DLD1 (cell line): ENCODE results near the gene SORCS3.

Experiments used
- in situ Hi-C: cut with HindIII; loops from 2 replicates; pipeline ENCODE4 v1.10.0; 2017; ENCODE audit warnings: low sequenced_read_pairs

The SORCS3 gene

DNA sequence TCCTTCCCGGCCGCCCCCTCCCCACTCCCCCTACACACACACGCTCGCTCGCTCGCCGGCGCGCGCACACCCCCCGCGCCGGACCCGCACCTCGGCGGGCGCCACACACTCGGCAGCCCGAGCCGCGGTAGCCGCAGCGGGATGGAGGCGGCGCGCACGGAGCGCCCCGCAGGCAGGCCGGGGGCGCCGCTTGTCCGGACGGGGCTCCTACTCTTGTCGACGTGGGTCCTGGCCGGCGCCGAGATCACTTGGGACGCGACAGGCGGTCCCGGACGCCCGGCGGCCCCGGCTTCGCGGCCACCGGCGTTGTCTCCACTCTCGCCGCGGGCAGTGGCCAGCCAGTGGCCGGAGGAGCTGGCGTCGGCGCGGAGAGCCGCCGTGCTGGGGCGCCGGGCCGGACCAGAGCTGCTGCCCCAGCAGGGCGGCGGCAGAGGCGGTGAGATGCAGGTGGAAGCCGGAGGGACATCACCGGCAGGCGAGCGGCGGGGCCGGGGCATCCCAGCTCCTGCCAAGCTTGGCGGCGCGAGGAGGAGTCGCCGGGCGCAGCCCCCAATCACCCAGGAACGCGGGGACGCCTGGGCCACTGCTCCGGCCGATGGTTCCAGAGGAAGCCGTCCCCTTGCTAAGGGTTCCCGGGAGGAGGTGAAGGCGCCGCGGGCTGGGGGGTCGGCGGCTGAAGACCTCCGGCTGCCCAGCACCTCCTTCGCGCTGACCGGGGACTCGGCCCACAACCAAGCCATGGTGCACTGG lies at the start of gene SORCS3:
Gene SORCS3 (plus strand): TSS at position 104 of the 750 bp plus-strand sequence.
- in situ Hi-C loops, result no loop called here

DNA sequence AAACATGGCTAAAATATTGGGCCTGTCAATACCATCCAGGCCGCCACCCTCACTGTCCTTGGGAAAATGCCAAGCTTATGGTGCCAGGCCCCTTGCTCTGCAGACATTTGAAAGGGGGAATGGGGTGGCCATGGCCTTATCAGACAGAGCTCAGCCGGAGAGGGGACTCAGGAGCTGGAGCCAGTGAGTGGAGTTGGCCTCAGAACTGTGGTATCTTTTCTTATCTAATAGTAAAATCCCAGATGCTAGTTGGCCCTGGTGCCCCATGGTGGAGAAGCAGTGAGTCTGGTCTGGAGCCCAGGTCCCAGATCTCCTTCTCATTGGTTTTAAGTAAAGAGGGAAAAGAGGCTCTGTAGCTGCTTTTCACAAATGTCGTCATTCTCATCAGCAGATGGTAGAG lies 49.6 kb upstream of the SORCS3 start:
- in situ Hi-C loops, result no loop called here

DNA sequence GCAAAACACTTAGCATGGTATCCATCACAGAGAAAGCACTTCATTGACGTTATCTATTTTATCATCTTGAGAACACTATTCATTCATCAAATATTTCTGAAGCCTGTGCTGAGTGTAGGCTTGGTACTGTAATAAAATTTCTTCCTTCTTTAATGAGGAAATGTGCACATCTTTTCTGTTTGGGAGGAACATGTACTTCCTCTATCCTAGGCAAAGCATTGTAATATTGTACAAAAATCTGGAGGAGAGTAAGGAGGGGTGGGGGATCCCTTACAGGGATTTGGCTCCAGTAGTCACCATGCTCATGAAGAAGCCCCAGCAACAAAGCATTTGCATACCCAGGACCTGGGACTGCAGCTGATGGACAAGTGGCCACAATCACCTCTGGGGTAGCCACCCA lies 39.9 kb upstream of the SORCS3 start:
- in situ Hi-C loops, result no loop called here

DNA sequence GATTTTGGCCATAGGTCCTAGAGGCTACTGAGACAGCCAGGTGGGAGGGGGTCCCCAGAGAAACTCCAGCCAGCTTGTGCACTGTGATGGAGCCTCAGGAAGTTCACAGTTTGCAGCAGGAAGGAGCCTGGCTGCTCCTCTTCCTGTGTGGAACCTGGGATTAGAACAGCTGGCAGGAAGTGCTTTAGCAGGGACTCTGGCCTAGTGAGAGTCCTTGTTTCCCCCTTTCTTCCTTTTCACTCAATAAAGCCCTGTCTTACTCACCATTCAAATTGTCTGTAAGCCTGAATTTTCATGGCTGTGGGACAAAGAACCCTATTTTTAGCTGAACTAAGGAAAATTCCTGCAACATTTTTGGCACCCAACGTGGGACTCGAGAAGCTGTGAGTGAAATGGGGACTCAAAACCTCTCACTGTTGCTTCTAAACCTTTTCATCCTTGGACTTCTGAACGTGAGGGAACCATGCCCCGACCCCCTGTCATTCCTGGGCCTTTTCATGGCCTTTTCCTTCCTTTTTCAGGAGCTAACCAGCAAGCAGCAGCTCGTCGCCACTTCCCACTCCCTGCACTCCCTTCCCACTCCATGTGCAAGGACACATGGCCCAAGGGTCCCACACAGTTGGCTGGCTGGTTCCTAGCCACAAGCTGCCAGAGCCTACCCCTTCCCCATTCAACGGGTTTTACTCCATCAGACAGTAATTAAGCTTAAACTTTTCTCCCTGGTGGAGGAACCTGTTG lies 32.8 kb upstream of the SORCS3 start:
- in situ Hi-C loops, result no loop called here

DNA sequence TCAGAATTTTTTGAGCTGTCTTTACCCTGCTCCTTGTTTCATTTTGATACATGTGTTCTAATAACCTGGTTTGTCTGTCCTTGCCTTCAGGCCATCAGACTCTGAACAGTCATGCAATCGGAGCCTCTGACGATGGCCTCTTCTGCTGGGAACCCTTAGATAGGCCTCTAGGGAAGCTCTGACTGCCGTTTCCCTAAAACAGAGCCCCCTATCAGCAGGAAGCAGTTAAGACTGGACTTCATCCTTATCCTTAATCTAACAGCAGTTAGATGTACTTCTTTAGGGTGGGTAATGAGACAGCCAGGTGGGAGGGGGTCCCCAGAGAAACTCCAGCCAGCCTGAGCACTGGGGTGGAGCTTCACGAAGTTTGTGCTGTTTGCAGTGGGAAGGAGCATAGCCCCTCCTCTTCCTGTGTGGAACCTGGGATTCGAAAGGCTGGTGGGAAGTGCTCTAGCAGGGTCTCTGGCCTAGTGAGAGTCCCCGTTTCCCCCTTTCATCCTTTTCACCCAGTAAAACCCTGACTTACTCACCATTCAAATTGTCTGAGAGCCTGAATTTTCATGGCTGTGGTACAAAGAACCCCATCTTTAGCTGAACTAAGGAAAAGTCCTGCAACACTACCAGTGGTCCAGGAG lies 28.4 kb upstream of the SORCS3 start:
- in situ Hi-C loops, result no loop called here

DNA sequence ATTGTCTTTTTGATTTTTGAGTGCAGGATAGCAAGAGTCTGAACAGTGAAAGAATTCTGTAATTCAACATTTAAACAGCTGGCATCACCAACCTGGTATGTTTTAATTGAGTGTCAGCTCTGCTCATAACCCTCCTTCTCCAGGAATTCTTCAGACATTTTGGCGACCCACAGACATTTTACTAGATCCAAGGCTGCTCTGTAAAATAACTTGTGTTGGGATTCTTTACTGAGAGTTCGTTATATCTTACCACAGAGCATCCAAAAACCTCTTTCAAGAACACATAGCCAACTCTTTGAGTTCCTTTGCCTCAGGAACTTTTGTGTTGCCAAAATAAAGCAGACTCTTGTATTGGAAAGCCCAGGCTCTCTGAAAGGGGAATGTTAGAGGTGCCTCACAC lies 27.7 kb upstream of the SORCS3 start:
- in situ Hi-C loops, result no loop called here

DNA sequence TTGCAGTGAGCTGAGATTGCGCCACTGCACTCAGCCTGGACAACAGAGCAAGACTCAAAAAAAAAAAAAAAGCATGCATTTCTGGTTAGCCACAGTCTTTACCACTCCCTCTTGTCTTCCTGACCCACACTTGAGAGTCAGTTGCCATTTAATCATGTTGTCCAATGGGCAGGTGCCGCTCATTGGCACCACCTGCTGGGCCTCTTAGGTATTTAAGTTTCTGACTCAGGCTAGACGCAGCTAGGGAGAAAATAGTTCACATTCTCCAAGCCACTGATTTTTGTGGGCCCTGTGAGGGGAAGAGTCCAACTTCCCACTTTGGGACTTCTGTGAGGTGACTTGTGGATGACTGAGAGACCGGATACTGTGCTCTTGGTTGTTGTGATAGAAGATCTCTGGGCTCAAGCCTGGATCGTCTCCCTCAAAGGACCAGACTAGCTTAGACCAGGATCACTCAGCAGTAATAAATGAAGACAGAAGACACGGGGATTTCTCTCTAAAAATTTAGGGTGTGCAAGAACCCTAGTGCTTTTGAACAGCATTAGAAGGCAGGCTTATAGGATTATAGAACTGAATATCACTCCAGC lies 26.8 kb upstream of the SORCS3 start:
- in situ Hi-C loops, result no loop called here

DNA sequence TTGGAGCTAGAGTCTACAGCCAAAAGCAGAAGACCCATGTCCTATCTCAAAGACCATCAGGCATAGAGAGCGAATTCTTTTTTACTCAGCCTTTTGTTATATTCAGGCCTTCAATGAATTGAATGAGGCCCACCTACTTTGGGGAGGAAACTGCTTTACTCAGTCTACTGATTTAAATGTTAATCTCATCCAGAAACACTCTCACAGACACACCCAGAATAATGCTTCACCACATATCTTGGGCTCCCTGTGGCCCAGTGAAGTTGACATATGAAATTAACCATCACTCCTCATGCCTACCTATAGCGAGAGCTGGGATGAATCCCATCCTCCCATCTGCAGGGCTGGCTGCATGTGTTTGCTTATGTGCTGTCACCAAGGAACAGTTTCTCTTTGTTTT lies 26.0 kb upstream of the SORCS3 start:
- in situ Hi-C loops, result no loop called here

DNA sequence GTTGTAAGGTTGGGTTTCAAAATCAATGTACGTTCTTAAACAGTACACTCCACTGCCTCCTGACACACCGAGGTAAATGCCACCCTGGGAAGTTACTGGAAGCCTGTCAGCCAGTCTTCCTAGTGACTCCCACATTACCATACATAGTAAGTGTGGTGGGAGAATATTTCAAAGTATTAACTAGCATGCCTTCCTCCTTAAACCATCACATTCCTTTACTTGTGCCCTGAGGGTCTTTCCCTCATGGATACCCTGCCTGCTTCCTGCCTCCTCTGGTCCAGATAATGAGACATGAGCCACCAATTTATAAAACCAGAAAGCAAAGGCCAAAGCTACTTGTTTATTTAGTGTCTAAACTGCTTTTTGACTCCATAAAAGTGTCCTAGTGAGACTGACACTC lies 23.3 kb upstream of the SORCS3 start:
- in situ Hi-C loops, result no loop called here

DNA sequence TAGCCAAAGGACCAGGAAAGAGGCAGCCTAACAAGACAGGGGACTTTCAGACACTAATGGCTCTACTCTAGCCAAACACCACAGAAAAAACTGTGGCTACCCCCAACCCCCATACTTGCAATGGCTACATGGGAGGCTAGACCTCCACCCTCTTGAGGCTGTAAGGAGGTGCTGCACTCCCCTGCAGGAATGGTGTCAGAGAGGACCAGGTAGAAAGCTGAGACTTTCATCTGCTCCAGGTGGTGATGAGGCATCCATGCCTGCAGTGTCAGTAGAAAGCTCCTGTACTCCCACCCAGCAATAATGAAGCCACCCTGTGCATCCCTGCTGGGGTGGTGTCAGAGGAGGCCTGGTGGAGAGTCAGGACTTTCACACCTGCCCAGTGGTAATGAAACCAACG lies 18.9 kb upstream of the SORCS3 start:
- in situ Hi-C loops, result no loop called here

DNA sequence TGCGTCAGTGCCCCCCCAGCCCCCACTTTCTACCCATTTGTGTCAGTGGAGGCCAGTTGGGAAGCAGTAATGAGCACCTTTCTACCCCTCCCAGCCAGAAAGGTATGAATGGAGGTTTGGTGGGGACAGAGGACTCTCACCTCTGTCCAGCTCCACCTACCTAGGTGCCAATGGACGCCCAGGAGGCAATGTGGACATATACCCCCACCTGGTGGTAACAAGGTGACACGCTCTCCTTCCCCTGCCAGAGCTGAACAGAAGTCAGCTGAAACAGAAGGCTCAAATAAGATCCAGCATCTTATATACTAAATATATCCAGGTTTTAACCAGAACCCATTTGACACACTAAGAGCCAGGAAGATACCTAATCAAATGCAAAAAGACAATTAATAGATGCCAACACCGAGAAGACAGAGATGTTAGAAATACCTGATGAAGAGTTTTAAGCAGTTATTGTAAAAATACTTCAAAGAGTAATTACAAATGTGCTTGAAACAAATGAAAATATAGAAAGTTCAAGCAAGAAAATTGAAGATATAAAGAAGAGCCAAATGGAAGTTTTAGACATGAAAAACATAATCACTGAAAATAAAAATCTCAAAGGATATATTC lies 18.4 kb upstream of the SORCS3 start:
- in situ Hi-C loops, result no loop called here

DNA sequence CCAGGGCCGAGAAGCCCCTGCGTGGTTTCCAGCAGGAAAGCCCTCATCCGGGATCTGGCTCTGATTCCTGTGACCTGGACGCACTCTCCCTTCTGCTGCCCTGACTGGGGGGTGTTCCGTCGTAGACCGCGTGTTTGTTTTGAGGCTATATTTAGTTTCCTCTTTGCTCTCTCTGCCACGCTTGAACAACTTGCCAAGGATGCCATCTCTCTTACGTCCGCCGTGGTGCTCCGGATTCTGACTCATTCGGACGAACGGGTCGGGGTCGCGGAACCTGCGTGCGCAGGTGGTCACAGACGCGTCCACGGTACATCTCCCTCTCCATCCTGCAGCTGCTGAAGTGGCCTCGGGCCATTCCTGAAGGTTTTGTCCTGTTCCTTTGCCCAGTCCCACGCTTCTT lies 10.4 kb upstream of the SORCS3 start:
- in situ Hi-C loops, result no loop called here

DNA sequence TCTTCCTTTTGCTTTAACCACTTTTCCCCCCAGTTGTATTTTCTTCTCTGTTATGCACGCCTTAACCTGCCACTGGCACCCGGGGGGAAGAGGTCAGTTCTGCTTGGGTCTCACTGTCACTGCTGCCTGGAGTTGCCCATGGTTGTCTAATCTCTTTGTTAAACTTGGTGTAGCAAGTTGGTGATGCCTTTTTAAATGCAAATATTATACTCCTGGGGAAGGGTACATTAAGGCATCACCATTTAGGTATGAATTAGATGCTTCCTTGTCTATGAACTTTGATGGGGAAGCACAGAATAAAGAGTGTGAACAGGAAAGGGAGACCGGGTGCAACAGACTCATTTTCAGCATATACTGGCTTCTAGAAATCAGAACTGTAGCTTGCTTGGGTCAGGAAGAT lies 9.1 kb upstream of the SORCS3 start:
- in situ Hi-C loops, result no loop called here

DNA sequence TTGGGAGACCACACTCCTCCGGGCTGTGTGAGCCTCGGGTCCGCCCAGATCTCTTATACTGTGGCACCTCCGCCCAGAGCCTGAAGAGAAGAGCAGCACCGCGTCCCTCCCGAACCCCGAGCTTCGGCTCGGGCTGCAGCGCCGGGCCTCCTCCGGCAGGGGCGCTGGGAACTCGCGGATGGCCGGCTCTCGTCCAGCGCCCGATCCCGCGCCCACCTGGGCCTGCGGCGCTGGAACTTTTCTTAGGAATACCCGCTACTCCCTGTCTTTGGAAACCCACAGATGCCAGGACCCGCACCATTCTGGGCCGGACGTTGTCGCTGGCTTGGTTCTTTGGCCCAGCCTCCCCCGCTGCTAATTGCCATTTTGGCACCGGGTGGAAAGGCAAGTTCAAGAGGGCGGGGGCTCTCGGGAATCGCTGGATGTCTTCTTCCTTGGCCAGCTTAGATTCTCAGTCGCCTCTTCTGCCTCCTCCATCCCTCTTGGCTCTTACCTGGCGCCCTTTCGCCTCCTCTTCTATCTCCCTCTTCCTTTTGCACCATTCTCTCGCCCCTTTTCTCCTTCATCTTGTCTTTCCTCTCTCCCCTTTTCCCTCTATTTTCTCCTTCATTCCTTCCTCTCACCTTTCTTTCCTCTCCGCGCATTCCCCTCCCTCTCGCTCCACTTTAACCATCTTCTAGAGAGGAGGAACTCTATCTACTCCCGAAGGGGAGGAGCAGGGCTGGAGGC lies 2.1 kb upstream of the SORCS3 start:
- in situ Hi-C loops, result no loop called here

DNA sequence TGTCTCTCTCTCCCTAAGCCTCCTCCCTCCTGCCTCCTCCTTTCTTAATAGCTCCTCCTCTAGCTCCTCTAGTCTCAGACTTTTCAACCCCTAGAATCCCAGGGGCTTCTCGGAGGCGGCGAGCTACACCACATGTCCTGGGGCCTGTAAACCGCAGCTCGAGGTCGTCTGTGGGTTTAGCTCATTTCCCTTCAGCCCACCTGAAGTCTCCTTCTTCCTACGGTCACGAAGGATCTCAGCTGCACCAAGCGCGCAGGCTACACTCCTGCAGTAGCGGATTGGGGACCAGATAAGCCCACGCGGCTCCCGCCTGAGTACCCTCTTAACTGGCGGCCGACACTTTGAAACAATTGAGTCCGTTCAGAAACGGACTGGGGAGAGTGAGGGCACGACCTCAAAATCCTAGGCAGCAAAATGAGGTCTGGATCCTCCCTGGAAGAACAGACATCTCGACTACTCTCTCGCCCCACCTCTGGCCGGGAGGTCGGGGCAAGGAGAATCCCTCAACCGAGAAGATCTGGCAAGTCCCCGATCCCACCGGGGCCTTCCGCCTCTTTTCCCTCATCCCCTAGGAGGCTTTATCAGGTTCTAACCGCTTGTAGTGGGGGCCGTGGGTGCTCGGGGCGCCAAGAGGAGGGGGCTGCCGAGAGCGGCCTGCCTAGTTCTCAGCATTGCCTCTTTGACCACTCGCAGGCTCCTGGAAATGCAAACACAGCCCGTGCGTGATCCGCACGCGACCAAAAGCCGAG lies 1.3 kb upstream of the SORCS3 start:
- in situ Hi-C loops, result no loop called here

DNA sequence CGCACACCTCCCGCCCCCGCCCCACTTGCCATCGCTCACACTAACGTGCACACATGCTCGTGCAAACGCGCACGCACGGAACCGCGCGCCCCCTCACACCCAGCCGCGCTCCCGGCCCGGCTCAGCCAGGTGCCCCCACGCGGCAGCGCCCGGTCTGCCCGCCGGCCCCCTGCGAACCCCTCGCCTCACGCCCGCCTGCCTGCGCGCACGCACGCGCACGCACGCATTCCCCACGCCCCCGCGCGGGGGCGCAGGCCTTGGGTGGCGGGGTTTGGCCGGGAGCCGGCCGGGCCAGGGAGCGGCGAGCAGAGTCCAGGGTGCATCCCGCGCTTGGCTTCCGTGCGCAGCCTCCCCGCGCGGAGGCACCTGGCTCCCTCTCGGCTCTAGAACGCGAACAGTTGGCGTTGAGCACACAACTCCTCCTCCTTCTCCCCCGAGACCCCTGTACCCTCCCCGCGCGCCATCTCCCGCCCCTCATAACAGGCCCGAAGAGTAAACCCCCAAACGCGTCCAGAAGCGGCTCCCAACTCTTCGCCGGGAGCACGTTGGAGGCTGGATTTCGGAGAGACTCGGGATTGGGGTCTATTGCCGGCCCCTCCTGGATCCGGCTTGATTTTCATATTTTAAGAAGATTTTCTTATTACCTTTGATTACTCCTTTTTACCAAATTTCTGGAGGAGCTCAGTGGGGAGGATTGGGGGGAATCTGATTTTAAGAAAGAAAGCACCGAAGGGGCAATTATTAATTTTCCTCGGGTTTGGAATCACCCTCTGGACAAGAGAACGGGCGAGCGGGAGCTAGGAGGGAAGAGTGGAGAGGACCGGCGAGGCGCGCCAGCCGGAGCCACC lies 527 bp upstream of the SORCS3 start:
- in situ Hi-C loops, result no loop called here

DNA sequence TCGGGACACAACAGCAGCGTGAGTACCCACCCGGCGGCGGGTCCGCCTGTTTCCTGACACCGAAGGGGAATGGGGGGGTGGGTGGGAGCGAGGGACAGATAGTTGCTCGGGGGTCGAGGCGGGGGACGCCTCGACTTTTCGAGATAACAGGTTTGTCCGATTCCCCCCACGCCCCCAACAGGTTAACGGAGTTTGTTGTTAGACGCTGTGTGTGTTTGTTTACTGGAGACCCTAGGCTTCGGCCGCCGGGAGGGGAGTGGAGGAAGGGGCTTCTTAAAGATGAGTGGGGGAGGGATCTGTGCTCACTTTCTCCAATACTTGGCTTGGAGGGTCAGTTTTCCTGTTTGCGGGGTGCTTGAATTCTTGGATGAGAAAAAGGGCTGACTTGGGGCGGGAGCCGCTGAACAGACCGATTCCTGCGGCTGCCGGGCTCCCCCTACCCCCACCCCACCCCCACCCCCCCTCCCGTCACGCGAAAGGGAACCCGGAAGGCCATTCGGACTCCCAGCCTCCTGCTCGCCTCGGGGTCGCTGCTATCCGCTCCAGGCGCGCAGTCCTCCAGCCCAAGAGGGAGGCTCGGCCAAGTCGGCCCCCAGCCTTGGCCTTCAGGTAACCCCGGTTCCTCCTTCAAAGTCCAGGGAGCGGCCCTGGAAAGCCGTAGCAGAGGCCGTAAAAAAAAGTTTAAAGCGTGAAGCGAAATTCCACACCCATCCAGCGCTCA lies 1.0 kb downstream of the SORCS3 start:
- in situ Hi-C loops, result no loop called here

DNA sequence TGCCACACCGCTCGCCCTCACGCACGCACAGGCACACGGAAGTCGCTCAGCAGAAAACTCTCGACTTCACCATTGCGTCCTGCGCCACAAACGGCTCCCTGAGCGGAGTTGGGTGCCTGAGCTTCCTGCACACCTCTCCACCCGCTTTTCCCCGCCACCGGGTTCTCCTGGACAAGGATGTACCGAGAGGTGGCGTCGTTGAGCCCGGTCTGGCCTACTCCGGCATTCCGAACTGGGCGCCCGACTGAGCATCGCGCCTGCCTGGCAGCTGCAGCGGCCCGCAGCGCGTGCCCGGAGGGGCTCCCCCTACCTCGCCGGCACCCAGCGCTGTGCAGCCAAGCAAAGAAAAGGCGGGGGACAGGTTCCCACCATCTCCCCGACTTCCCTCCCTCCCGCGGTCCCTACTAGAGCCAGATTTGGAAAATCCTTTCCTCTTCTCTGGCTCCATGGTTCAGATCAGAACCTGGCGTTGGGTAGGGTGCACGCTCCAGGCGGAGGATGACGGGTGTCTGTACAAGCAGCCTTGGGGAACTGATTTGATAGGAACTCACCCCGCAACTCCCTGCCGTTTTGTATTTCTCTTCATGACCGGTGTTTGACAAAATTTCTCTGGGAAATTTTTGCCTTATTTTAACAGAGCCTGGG lies 1.7 kb downstream of the SORCS3 start:
- in situ Hi-C loops, result no loop called here
